Astrocyte of the cerebellum (primary cell): ENCODE data around the gene RANBP3.

Experiments
- DNase-seq: peaks from one replicate; pipeline ENCODE4 v3.0.0-alpha.2; 2011; ENCODE audit warnings: low read depth
- H3K4me3 ChIP-seq: 2 replicates; pipeline ENCODE4 v1.5.1; 2011; ENCODE audit warnings: mild to moderate bottlenecking, low read depth, low read length, moderate library complexity
- in situ Hi-C: cut with HindIII; loops from 2 replicates; pipeline ENCODE4 v1.10.0; 2017; ENCODE audit warnings: low sequenced_read_pairs
- TF ChIP-seq, protein P1 (sequence below): IDR thresholded peaks from 2 replicates; pipeline ENCODE4 v1.5.1; 2012; ENCODE audit warnings: low read length, low read depth, moderate library complexity, mild to moderate bottlenecking; ENCODE audit errors: missing control alignments

The RANBP3 gene

DNA sequence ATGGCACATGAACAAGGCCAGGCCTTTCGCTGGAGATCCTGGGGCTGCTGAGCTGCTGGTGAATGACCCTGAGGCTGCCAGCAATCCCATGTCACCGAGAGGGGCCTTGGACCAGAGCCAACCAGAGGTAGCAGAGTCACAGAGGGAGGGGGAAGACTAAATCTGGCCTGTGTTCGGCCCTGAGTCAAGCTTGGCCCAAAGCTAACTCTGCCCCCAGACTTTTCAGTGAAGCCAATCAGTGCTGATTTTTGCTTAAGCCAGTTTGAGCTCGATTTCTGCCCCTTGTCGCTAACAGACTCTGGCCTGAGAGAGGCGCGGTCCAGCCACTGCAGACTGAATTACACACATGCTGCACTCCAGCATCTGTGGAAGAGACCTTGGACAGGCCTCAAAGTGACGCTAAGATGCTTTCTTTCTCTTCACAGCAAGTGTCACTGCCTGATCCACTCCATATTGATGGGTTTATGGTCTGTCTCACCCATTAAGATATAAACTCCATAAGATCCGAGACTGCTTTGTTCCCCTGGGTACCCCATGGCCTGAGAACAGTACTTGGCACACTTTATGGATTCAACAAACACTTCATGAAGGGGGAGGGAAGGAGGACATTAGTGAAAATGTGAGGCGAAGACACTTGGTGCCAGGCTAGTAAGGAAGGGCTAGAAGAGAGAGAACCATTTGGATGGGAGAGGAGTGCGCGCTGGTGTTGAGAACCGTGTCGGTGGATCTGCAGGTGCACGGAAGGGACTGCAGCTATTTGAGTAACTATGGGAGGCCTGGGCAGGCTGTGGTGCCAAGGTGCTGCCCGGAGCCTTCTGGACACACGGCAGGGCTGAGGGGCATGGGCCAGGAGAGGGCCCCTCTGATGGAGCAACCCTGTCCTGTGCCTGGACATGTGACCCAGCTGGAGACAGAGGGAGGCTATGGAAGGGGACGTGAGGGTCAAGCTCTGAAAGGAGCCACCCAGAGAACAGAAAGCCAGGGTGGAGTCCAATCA lies 17.6 kb downstream of the RANBP3 start:
- no peak for DNase-seq
- no peak overlapping the region for H3K4me3 ChIP-seq
- in situ Hi-C loops = no loop called here
- TF ChIP-seq, protein P1, sequence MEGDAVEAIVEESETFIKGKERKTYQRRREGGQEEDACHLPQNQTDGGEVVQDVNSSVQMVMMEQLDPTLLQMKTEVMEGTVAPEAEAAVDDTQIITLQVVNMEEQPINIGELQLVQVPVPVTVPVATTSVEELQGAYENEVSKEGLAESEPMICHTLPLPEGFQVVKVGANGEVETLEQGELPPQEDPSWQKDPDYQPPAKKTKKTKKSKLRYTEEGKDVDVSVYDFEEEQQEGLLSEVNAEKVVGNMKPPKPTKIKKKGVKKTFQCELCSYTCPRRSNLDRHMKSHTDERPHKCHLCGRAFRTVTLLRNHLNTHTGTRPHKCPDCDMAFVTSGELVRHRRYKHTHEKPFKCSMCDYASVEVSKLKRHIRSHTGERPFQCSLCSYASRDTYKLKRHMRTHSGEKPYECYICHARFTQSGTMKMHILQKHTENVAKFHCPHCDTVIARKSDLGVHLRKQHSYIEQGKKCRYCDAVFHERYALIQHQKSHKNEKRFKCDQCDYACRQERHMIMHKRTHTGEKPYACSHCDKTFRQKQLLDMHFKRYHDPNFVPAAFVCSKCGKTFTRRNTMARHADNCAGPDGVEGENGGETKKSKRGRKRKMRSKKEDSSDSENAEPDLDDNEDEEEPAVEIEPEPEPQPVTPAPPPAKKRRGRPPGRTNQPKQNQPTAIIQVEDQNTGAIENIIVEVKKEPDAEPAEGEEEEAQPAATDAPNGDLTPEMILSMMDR = no peak

DNA sequence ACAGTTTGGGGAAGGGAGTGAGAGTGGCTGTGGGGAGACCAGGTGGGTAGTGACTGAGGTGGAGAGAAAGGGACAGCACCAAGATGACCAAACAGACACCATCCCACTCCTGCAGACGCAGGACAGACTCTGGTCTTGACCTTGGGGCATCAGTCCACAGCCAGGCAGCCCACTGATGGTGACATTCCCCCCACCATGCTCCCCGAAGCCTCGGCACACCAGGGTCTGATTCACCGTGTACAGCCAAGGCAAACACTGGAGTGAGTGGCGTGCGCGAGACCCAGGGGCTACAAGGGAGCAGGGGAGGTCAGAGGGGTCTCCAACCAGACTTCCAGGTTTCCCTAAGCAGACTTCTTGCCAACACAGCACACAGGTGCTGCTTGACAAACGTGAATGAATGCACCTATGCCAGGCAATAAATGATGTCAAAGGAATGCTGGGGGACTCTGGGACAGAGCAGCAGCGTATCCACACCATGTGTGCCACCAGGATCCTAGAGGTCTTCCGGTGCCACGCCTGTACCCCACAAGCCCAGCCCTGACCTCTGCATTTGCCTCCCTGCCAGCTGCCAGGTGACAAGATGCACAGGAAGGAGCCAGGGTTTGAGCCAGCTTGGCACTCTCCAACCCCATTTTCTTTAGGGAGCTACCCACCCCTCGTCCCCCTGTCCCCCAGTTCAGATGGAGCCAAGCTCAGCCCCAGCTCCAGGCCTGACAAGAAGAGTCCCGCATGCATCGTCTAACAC lies 18.5 kb downstream of the RANBP3 start:
- no peak for DNase-seq
- TF ChIP-seq, protein P1 = no peak
- H3K4me3 ChIP-seq = no peak overlapping the region
- in situ Hi-C loops = no loop called here

DNA sequence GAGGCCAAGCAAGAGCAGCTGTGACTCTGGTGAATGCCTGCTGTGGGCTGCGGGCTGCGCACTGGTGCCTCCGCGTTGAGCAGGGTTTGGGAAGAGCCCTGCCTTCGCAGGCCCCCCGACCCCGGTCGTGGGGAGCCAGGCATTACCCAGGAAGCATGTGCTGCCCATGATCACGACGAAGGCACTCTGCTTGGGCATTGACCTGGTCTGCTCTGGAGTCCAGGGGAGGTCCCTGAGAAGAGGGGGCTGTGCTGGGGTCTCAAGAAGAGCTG lies 19.2 kb downstream of the RANBP3 start:
- H3K4me3 ChIP-seq = no peak overlapping the region
- TF ChIP-seq, protein P1 = no peak
- no peak for DNase-seq
- in situ Hi-C loops = no loop called here

DNA sequence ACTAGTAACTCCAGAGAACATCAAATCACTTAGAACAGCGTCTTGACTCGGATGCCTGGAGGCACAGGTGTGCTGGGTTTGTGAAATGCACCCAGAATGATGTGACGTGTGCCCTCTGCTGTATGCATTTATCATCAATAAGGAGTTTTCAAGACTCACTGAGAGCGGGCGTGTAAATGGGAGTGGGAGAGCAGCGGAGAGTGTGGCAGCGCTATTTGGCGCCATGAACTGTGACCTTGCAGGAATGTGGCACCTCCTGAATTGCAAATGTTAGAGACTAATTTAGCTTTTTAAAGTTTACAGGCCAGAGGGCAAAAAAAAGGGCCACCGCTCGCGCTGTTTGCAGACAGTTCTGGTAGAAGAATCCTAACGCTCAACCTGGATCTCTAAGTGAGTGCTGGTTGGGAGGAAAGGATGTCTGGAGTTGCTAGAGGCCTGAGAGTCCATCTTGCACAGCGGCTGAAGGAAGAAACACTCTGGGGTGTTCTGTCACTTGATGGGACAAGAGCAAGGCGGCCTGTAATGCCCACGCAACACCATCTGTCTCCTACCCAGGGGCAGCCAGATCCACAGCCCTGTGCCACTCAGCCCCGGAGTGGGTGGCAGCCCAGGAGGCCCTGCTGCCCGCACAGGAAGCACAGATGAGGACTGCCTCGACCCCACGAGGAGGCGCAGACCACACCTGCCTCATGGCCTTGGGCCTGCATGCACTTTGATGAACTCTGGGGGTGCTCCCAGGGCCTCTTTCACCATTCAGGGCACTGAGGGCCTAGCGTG lies 19.7 kb downstream of the RANBP3 start:
- TF ChIP-seq, protein P1 = no peak
- in situ Hi-C loops = no loop called here
- no peak overlapping the region for H3K4me3 ChIP-seq
- DNase-seq = no peak

DNA sequence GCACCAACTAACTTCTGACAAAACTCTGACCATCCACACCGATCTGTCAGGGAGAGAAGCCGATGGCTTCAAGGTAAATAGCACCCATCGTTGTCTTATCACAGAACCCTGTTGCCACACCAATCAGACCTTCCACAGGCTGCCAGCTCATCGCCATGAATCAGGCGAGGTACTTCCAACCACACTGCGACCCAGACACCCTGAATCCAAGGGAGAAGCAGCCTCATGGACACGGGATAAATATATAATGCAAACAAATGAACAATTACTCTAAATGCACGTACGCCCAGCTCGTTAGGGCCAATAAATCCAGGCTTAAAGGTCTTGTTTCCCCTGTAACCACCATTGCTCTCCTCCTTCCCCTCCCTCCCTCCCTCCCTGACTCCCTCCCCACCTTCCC lies 20.8 kb downstream of the RANBP3 start:
- TF ChIP-seq, protein P1 = no peak

DNA sequence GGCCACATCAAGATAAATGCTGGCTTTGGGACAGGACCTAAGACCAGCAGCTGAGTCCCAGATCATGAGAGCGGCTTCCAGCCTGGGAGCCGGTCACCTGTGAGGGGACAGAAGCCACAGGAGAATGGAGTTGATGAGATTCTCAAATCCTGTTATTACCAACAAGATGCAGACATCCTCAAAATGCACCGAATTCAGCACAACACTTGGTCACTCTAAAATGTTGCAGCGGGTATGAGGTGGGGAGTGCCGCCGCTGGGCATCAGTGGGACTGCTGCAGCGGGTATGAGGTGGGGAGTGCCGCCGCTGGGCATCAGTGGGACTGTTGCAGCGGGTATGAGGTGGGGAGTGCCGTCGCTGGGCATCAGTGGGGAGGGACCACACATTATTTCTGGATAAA lies 21.2 kb downstream of the RANBP3 start:
- TF ChIP-seq, protein P1 = no peak
- DNase-seq = no peak
- in situ Hi-C loops = no loop called here
- no peak overlapping the region for H3K4me3 ChIP-seq

More for the DNA sequence above, 20.8 kb downstream of the RANBP3 start:
- in situ Hi-C loops = no loop called here
- DNase-seq = no peak
- H3K4me3 ChIP-seq = no peak overlapping the region
